Activated T-cell treated with anti-CD3 and anti-CD28 coated beads for 4 hours (primary cell): Measurements from ENCODE around the gene STBD1.
"Not testable (repeated sequence)": the region's sequence is repeated elsewhere in the genome, so short reads cannot be mapped to it uniquely, and the experiment has no call there.

Experiments used
- DNase-seq: peaks from one replicate; pipeline ENCODE4 v3.0.0-alpha.2; 2020

The STBD1 gene

GRCh38 chr4:76326515-76326914 lies 20.0 kb downstream of the STBD1 start:
- no peak for DNase-seq

- no peak for DNase-seq
Observed at GRCh38 chr4:76334885-76335284, 28.4 kb downstream of the STBD1 start.

DNA sequence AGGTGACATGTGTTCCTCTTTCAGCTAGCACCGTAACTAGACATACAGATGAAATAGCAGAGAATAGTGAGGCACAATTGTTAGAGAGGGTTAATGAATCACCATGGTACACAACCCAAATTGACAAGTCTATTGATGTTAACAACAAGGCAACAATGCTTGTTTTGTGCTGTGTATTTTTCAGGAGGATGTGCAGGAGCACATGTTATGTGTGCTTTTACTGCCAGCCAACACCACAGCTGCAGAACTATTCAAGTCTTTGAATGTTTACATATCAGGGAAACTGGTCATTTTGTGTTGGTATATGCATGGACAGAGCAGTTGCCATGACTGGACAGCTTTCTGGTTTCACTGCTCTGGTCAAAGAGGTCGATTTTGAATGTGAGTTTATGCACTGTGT lies 32.8 kb downstream of the STBD1 start:
- DNase-seq: no peak

- no peak for DNase-seq
Observed at GRCh38 chr4:76341063-76341462, 34.5 kb downstream of the STBD1 start.

GRCh38 chr4:76342191-76342590 lies 35.7 kb downstream of the STBD1 start:
- DNase-seq: no peak

GRCh38 chr4:76342803-76343202 lies 36.3 kb downstream of the STBD1 start:
- no peak for DNase-seq

GRCh38 chr4:76354517-76355473 lies 48.3 kb downstream of the STBD1 start:
- DNase-seq: no peak

DNA sequence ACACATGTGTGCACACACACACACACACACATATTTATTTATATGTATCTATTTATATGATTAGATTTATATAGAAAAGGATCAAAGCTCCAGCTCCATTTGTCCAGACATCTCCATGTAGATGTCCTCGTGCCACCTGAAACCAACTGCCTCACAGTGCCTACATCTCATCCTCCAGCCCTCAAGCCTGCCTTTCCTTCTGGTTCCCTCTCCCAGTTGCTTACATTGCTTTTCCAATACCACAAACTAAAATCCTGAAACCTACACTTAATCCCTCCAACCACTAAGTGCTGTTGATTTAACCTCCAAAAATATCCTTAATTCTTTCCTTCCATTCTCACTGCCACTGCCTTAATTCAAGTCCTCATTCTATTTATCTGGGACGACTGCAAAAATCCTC lies 51.4 kb downstream of the STBD1 start:
- DNase-seq: no peak

DNA sequence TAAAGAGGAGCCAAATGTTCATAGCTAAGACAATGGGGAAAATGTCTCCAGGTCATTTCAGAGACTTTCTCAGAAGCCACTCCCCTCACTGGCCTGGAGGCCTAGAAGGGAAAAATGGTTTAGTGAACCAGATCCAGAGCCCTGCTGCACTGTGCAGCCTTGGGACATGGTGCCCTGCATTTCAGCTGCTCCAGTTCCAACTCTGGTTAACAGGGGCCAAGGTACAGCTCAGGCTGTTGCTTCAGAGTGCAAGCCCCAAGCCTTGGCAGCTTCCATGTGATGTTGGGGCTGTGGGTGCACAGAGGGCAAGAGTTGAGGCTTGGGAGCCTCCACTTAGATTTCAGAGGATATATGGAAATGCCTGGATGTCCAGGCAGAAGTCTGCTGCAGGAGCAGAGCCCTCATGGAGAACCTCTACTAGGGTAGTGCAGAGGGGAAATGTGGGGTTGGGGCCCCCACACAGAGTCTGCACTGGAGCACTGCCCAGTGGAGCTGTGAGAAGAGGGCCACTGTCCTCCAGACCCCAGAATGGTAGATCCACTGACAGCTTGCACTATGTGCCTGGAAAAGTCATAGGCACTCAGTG lies 53.4 kb downstream of the STBD1 start:
- not testable (repeated sequence) for DNase-seq
